ENCODE results near the gene CHEK1.

CHEK1 gene

DNA sequence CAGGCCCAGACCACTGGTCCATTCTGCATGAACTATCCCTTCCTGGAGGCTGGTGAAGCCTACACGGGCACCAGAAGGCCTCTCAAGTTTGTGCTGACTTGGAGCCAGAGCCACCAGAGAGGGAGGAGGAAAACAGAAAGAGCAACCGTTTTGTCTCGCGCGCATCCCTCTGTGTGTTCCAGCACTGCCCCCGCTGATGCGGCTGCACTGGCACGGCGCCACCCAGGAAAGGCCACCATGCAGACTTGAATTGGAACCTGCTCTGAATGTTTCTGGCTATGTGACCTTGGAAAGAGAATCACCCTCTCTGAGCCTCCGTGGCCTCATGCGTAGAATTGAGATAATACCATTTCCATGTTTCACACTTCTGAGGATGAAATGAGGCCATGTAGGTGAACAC is 63.1 kb downstream of the CHEK1 start:
- no peak for DNase-seq (ENCODE audit: low read depth, low spot score)
- TF ChIP-seq, protein P1, sequence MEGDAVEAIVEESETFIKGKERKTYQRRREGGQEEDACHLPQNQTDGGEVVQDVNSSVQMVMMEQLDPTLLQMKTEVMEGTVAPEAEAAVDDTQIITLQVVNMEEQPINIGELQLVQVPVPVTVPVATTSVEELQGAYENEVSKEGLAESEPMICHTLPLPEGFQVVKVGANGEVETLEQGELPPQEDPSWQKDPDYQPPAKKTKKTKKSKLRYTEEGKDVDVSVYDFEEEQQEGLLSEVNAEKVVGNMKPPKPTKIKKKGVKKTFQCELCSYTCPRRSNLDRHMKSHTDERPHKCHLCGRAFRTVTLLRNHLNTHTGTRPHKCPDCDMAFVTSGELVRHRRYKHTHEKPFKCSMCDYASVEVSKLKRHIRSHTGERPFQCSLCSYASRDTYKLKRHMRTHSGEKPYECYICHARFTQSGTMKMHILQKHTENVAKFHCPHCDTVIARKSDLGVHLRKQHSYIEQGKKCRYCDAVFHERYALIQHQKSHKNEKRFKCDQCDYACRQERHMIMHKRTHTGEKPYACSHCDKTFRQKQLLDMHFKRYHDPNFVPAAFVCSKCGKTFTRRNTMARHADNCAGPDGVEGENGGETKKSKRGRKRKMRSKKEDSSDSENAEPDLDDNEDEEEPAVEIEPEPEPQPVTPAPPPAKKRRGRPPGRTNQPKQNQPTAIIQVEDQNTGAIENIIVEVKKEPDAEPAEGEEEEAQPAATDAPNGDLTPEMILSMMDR (IDR thresholded peaks at IDR 0.05; ENCODE audit: low read depth, low read length) = no peak
- in situ Hi-C loops (cut with HindIII; ENCODE audit: low sequenced_read_pairs) = no loop called here
- no peak overlapping the region for H3K4me3 ChIP-seq (ENCODE audit: low read depth, low read length)

DNA sequence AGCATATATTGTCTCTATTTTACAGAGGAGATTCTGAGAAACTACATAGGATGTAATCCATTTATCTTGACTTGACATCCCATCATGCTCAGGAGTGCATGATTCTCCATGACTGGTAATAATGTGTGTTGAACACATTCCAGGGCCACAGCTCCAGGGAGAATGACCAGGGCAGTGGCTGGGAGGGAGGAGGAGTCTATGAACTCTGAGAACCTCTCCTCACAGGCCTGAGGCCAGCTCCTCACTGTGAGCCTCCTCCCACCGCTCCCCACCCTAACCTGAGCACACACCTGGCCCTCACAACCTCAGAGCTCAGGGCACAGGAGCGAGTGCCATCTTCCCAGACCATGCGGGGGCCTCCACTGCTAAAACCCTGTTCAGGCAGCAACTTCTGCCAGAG is 63.7 kb downstream of the CHEK1 start:
- no peak for DNase-seq (ENCODE audit: low read depth, low spot score)
- H3K4me3 ChIP-seq (ENCODE audit: low read depth, low read length) = no peak overlapping the region
- in situ Hi-C loops (cut with HindIII; ENCODE audit: low sequenced_read_pairs) = no loop called here
- TF ChIP-seq, protein P1 (IDR thresholded peaks at IDR 0.05; ENCODE audit: low read depth, low read length) = no peak

DNA sequence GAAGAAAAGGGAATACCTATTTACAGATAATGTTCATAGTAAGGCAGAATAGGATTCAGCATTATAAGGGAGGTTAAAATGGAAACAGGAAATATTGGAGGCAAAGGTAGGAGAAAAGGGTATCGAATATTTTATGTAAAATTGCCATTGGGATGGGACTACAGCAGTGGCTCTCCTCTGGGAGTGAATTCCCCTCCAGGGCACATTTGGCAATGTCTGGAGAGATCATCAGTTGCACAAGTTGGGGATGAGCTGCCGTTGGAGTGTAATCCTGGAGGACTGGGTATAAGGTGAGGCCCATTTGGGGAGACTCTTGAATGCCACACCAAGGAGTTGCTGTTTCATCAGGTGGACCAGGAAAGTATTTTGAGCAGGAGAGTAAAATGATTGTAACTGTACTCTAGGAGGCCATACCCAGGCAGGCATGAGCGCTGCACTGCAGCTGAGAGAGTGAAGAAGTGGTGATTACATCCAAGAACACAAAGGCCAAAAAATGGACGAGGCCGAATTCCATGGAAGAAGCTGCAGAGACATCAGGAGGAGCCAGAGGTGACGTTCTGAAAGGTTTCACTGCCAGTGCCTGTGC is 64.4 kb downstream of the CHEK1 start:
- in situ Hi-C loops (cut with HindIII; ENCODE audit: low sequenced_read_pairs) = no loop called here
- TF ChIP-seq, protein P1 (IDR thresholded peaks at IDR 0.05; ENCODE audit: low read depth, low read length) = no peak
- H3K4me3 ChIP-seq (ENCODE audit: low read depth, low read length) = no peak overlapping the region
- no peak for DNase-seq (ENCODE audit: low read depth, low spot score)

DNA sequence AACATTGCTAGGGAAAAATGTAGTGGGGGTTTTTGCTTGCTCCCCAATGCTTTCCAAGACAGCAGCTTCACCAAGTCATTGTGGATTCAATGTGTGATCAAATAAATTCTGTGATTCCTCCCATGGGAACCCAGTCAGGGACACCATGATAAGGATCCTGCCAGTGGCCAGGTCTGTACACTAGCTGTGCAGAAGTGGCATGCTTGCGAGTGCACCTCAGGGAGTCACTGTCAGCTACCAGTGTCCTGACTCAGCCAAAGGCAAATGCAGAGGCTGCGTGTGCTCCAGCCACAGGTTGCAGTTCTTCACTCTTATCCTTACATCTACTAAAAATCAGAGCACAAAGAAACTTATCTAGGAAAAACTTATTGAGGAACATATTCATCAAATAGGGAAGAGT is 65.0 kb downstream of the CHEK1 start:
- H3K4me3 ChIP-seq (ENCODE audit: low read depth, low read length) = no peak overlapping the region
- no peak for DNase-seq (ENCODE audit: low read depth, low spot score)
- TF ChIP-seq, protein P1 (IDR thresholded peaks at IDR 0.05; ENCODE audit: low read depth, low read length) = no peak
- in situ Hi-C loops (cut with HindIII; ENCODE audit: low sequenced_read_pairs) = no loop called here

DNA sequence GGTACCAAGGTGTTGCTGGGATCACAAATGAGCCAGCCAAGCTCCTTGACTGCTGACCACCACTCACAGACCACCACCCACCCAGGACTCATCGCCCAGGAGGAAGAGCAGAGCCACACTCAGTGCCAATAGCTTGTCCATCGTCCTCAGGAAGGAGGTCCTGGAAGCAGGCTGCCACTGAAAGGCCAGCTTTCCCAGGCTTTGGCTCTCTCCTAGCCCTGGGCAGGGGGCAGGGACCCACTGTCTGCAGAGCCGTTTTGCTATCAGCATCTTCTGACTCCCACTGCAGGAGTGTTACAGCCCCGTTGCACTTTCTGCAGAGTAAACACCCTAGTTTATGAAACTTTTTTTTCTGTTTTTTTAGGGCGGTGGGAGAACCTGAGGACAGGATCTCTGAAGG is 67.9 kb downstream of the CHEK1 start:
- no peak for DNase-seq (ENCODE audit: low read depth, low spot score)
- H3K4me3 ChIP-seq (ENCODE audit: low read depth, low read length) = no peak overlapping the region
- in situ Hi-C loops (cut with HindIII; ENCODE audit: low sequenced_read_pairs) = no loop called here
- TF ChIP-seq, protein P1 (IDR thresholded peaks at IDR 0.05; ENCODE audit: low read depth, low read length) = no peak

DNA sequence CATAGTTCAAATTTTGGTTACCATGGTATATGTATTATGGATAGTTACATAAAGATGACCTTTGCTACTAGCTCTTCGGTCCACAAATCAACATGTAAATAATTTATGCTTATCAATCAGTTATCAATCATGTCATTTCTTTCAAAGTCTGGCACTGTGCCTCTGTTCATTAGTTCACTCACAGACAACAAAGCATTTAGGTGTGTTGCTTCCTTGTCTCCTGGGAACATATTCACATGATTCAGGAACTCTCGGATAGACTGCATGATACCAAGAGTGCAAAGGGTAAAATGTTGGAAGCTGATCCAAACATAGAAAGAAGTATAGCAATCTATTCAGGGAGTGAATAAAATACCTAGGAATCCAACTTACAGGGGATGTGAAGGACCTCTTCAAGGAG is 70.0 kb downstream of the CHEK1 start:
- H3K4me3 ChIP-seq (ENCODE audit: low read depth, low read length) = no peak overlapping the region
- DNase-seq (ENCODE audit: low read depth, low spot score) = no peak
- in situ Hi-C loops (cut with HindIII; ENCODE audit: low sequenced_read_pairs) = no loop called here
- TF ChIP-seq, protein P1 (IDR thresholded peaks at IDR 0.05; ENCODE audit: low read depth, low read length) = no peak
